DMS79 treated with DMSO at 0.1 percent for 48 hours (cell line): ENCODE measurements around the gene ATRX.
"Not testable (repeated sequence)": the region's sequence is repeated elsewhere in the genome, so short reads cannot be mapped to it uniquely, and the experiment has no call there.

ENCODE experiments used
- DNase-seq: peaks from one replicate; lab custom pipeline; 2025; lab: John Stamatoyannopoulos, UW

Gene ATRX

GRCh38 chrX:77731821-77732419 lies 54.1 kb downstream of the ATRX start:
- DNase-seq: no peak

GRCh38 chrX:77726095-77726494 lies 59.9 kb downstream of the ATRX start:
- DNase-seq: not testable (repeated sequence)

- no peak for DNase-seq
Measured at GRCh38 chrX:77723681-77724080, 62.3 kb downstream of the ATRX start.

DNA sequence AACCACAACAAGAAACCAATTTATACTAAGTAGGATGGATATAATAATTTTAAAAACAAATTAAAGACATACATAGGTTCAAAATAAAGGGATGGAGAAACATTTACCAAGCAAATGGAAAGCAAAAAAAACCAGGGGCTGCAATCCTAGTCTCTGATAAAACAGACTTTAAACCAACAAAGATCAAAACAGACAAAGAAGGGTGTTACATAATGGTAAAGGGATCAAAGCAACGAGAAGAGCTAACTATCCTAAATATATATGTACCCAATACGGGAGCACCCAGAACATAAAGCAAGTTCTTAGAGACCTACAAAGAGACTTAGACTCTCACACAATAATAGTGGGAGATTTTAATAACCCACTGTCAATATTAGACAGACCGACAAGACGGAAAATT lies 66.6 kb downstream of the ATRX start:
- no peak for DNase-seq

DNA sequence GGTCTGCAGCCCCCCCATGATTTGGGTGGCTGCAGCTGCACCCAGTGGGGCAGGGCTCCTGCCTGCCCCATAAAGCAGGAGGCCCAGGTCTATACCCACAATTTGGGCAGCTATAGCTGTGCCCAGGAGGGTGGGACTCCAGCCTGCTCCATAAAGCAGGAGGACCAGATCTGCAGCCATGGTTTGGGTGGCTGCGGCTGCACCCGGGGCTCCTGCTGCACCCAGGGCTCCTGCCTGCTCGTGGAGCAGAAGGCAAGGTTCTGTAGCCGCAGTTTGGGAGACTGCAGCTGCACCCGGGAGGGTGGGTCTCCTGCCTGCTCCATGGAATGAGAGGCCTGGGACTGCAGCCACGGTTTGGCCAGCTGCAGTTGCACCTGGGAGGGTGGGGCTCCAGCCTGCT lies 81.1 kb downstream of the ATRX start:
- no peak for DNase-seq

DNA sequence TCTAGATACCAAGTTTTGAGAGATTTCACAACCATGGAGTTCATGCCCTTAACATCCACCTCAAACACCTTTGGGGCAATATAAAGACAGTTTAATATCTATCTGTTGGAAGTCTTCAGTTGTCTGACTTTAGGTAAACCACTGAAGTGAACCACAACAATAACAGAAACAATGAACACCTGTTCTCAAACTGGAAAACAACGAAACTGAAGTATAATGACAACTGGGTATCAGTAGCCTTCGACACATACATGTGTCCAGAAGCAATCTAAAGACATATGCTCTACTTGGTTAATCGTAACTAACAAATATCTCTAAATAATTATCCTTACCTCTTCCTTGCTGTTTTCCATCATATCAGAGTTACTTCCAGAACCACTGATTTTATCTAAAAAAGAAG lies 87.8 kb downstream of the ATRX start:
- DNase-seq: no peak

DNA sequence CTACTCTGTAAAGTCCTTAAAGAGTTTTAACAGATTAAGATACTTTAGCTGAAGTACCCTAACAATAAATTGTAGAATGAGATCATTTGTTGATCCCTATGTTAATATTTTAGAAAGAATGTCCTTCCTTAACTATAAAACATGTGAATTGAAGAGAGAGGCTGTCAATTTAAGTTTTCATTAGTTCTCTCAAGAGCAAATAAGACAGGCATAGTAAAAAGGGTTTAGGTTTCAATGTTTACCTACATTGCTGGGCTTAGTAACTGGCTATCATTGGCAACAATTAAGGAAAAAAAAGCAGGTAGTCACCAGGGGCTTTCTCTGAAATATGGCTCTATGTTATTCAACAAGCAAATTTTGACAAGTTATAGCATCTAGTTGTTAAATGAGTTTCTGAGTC lies 91.5 kb downstream of the ATRX start:
- DNase-seq: no peak

GRCh38 chrX:77693594-77693993 lies 92.4 kb downstream of the ATRX start:
- DNase-seq: no peak

- DNase-seq: no peak
Measured at GRCh38 chrX:77691916-77692315, 94.1 kb downstream of the ATRX start.

- no peak for DNase-seq
Measured at GRCh38 chrX:77689376-77689775, 96.6 kb downstream of the ATRX start.

DNA sequence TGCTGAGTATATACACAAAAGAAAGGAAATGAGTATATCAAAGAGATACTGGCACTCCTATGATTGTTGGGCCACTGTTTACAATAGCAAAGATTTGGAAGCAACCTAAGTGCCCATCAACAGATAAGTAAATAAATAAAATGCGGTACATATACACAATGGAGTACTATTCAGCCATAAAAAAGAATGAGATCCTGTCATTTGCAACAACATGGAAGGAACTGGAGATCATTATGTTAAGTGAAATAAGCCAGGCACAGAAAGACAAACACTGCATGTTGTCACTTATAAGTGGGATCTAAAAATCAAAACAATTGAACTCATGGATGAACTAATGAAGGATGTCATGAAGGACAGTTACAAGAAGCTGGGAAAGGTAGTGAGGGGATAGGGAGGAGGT lies 100.3 kb downstream of the ATRX start:
- not testable (repeated sequence) for DNase-seq

- DNase-seq: no peak
Measured at GRCh38 chrX:77679144-77679543, 106.9 kb downstream of the ATRX start.

DNA sequence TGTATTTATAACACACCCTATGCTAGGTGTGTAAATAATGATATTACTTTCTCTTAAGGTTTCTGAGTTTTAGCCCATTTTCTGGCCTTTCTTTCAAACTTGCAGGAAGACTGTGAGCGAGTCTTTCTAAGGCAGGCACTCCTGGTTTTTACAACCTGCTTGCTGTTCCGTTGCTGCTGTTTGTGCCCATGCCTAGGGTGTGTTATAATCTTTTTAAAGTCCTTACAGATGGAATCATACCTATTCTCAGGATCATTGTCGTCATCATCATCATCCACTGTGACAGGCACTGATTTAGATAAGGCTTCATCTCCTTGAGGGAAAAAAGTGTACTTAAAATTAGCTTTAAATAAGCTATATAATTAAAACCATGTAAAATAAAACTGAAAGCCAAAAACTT lies 110.0 kb downstream of the ATRX start:
- DNase-seq: no peak

DNA sequence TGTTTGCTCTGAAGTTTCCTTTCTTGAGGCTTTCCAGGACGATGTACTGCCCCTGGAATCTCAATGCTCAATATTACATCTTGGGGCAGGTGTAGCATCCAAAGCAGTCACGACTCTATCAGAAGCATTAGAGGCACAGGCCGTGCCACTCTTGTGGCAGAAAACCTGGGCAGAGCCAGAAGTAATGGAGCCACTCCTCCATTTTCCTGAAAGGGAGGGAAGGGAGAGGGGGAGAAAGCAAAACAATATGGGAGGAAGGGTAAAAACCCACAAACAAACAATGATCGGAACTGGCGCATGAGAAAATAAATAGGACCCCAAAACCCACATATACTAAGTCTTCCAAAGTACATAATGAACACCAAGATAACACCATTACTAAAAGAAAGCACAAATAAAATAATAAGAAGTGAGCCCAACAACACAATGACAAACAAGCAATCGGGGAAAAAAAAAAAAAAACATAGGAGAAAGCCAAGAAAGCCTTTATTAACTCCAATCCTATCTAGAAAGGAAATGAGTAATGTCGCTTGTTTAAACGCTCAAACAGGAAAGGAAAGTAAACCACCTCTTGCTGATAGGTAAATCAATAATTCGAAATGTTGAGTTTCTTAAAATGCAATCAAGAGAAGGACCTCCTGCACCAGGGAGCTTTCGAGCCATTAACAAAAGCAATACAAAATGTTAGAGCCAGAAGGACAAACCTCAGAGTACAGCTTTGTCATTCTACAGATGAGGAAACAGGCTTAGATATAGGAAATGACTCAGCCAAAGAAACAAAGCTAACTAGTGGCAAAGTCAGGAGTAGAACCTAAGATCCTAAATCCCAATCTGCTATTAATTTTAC lies 117.4 kb downstream of the ATRX start:
- DNase-seq: no peak

- no peak for DNase-seq
Measured at GRCh38 chrX:77658886-77659285, 127.1 kb downstream of the ATRX start.

DNA sequence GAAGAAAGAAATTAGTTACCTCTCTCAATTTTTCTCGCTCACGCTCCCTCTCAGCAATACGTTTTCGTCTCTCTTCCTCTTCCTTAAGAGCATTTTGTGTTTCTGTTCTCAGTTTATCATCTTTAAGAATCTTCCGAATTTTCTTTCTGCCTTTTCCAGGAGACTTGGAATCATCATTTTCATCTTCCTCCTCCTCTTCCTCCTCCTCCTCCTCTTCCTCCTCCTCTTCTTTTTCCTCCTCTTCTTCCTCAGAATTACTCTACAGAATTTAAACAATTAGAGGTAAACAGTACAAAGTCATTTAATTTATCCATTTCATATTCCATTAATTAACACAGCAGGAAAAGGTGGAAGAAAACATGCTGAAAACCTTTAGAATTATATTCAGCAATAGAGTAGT lies 133.9 kb downstream of the ATRX start:
- no peak for DNase-seq

DNA sequence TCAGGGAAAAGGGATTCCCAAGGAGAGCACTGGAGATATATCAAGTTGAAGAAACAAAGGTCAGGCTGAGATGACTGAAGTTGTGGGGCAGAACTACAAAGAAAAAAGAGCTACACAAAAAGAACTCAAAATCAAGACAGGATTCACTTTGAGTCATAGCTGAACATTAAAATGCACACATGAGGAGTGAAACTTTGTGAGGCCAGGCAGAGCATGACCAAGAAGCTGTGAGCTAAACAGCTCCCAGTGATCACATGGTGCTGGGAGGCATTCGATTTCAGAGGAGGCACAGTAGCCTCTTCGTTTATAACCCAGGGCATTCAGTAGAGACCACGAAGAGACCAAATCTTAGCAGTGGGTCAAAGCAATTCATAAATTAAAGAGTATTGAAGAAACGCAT lies 145.3 kb downstream of the ATRX start:
- no peak for DNase-seq

DNA sequence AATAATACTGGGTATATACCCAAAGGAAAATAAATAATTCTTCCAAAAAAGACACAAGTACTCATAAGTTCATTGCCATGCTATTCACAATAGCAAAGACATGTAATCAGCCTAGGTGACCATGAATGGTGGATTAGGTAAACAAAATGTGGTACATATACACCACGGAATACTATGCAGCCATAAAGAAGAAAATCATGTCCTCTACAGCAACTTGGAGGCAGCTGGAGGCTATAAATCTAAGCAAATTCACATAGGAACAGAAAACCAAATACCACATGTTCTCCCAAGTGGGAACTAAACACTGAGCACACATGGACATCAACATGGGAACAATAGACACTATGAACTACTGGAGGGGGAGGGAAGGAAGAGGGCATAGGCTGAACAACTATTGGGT lies 146.2 kb downstream of the ATRX start:
- DNase-seq: no peak

DNA sequence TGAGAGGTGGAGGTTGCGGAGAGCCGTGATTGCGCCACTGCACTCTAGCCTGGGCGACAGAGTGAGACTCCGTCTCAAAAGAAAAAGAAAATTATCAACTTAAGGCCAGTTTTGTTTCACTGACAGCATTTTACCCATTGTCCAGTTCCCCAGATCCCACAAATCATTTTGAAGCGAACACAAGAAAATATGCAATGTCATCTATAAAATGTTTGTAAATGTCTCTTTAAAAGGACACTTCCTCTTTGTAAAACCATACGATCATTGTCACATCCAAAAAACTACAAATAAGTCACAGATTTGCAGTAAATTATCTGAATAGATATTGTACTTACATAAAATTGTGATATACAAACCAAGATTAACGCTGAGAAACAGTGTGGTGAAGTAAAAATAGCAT lies 147.6 kb downstream of the ATRX start:
- DNase-seq: no peak

DNA sequence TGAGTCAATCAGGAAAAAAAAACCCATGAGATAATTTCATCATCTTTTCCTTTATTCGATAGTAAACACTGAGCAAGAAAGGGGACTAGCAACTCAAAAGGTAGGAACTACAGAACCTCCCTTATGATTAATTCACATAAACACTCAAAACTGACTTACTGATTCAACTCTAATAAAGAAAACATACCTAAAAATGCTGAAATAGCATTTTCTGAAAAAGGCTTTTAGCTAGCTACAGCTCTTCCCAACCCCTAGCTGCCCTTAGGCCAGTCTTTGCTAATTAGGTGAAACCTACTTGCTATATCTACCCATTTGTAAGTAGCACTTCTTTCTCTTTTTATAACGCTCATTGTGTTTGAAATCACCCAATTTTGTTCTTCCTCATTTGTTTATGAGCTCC lies 150.6 kb downstream of the ATRX start:
- no peak for DNase-seq

DNA sequence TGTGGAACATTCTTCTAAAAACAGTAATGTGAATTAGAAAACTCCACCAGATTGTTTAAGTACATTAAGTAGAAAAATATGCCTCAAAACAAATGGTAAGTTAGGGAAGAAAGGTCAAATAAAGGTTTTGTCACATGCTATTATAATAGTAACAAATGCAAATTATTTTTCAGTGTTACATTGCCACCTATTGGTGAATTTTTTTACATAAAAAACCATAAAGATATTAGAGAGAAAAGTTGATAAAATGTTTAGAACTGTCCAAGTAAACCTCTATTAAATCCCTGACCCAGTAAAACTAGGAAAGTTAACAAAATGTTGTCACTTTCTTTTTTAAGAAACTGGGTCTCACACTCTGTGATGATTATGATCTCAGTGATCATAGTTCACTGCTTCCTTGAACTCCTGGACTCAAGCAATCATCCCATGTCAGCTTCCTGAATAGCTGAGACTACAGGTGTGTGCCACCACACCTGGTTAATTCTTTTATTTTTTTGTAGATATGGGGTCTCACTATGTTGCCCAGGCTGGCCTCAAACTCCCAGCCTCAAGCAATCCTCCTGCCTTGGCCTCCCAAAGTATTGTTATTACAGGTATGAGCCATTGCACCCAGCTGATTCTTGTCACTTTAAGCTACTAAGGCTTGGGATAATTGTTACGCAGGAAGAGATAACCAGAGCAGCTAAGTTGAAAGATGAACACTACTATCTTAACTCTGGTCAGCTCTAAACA lies 157.6 kb downstream of the ATRX start:
- DNase-seq: no peak

- no peak for DNase-seq
Measured at GRCh38 chrX:77622672-77623071, 163.3 kb downstream of the ATRX start.

DNA sequence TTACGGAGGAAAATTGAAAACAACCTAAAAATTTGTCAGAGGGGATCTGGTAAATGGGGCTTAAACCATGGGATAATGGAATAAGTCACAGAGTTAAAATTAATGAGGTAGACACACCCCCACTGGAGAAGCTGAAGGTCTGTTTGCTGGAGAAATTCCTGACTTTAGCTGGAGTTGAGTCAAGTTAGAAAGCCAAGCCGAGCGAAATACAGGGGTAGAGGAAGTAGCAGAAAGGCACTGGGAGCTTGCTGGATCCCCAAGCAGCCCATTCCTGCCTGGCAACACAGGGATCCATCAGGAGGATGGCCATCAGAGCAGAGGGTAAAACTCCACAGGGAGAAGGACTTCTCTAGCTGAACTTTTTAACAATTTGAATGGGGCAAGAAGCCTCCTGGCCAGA lies 163.8 kb downstream of the ATRX start:
- DNase-seq: no peak
